COLO668 (cell line): ENCODE measurements around the gene CLIC3.

Experiments
- DNase-seq: peaks from one replicate; lab custom pipeline; 2025; ENCODE audit not compliant: unreplicated experiment; lab: John Stamatoyannopoulos, UW

Gene CLIC3

DNA sequence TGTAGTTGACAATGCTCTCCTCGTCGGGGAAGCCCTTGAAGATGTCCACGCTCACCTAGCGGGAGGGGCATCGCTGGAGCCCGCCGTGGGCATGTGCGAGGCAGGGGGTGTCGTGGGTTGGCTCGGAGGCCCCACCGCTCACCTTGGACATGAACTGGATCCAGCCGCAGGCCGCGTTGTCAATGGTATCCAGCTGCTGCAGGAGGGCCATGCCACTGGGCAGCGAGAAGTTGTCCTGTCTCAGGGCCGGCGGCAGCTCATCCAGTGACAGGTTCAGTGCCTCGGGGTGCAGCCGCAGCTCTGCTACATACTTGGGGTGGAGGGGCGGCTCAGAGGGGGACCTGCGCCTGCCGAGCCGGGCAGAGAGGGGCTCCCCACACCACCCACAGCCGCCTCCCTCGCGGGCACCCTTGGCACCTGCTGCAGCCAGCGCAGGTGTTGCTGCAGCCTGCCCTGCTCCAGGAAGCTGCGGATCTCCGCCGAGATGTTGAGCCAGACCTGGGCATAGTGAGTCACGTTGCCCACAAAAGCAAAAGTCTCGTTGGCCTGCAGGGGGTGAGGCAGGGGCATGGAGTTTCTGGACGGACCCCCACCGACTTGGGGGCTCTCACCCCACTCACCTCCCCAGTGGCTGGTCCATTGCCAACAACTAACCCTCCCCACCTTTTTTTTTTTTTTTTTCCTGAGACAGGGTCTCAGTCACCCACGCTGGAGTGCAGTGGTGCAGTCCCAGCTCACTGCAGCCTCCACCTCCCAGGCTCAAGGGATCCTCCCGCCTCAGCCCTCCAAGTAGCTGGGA, 22.6 kb upstream of the CLIC3 start:
- DNase-seq = no peak

DNA sequence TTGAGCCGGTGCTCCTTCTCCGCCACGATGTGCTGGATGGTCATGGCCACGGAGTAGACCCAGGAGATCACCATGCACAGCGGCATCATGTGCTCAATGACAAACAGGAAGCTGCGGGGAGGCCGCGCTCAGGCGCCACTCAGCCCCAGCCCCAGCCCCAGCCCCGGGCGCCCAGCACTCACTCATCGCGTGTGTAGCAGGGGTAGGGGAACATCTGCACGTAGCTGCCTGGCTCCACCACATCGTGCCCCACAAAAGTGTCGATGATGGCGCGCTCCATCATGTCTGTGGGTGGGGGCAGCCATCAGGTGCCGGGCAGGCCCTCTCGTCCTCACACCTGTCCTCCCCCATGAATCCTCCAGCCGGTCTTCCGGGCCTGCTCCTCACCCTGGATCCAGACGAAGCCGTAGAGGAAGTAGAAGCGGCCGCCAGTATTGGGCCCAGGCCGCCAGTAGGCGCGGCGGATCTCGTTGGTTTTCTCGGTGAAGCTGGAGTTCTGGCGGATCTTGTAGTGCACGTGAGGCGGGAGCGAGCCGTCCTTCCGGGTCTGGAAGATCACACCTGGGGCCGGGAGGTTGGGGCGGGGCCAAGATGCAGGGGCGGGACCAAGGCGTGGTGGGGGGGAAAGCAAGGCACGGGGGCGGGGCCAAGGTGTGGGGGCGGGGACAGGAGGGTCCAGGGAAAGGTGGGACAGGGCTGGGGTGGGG, 21.6 kb upstream of the CLIC3 start:
- no peak for DNase-seq

DNA sequence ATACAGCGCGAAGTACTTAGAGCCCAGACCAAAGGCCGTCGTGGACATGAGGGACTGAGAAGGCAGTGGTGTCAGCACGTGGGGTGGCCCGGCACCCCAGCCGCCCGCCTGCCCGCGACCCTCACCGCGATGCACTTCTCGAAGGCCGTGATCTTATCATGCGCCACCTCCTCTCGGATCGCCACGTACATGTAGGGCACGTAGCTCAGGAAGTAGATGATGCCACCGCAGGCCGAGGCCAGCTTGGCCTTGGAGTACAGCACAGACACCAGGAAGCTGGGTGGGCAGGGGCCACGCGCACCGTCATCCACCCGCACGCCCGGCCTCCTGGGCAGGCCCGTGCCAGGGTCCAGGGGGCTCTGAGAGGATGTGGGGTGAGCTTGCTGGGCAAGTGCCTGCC, 20.7 kb upstream of the CLIC3 start:
- DNase-seq = no peak

DNA sequence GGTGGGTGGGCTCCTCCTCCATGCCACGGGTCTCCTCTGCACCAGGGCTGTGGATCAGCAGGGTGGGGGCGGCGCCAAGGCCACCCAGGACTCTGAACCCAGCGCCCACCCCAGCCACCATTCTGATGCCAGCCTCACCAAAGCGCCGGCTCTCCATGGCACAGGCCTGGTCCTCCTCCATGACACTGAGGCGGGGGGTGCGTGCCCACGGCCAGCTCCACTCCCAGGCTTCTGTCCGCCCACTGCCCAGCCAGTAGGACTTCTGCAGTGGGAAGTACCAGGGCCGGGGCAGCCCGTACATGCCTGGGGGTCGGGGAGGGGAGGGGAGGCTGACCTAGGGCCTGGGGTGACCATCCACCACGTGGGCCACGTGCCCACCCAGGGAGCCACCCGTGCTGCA, 20.1 kb upstream of the CLIC3 start:
- DNase-seq = no peak

DNA sequence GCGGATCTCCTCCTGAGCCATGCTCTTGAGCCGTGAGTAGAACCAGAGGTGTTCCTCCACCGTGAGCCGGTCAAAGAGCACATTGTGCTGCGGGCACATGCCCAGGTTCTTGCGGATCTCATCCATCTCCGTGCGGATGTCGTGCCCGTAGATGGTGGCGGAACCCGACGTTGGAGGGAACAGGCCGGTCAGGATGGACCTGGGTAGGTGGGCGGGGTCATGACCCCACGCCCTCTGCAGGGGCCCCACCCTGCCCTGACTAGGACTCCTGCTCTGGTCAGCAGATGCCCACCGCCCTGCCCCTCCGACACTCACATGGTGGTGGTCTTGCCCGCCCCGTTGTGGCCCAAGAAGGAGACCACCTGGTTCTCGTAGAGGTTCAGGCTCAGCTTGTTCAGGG, 19.6 kb upstream of the CLIC3 start:
- DNase-seq = no peak

DNA sequence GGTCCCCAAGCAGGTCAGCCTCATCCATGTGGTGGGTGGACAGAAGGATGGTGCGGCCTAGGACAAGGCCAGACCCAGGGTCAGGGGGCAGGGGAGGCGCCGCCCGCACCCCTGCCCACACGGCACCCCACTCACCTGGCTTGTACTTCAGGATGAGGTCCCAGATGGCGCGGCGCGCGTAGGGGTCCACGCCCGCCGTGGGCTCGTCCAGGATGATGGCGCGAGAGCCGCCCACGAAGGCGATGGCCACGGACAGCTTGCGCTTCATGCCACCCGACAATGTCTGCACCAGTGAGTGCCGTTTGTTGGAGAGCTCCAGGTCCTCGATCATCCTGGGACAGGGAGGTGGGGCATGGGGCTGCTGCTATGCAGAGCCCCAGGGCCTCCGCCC, 19.2 kb upstream of the CLIC3 start:
- no peak for DNase-seq

DNA sequence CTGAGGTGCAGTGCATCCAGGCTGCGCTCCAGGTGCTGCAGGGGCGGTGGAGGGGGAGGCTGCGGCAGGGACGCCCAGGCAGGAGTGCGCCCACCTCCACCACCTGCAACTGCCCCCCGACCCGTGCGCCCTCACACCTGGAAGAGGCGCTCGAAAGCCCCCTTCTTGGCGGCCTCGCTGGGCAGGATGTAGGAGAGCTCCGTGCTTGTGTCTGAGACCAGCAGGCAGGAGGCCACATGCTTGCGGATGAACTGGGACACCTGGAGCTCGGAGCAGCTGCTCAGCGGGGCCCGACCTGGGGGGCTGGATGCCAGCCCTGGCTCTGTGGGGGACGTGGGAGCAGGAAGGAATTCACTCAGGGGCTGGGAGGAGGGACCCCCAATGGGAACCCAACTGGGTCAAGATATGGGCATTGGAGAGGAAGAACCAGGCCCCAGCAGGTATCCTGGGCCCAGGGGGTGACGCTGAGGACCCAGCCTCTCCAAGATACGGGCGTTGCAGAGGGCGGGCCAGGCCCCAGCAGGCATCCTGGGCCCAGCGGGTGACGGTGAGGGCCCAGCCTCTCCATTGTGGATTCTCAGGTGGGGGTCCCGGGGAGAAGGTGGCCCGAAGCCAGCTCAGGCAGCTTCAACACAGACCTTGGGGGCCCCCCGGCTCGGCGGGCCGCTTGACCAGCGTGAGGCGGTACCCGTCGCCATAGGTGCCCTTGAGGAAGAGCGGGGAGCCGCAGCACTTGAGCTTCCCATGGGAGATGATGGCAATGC, 18.6 kb upstream of the CLIC3 start:
- DNase-seq = no peak

DNA sequence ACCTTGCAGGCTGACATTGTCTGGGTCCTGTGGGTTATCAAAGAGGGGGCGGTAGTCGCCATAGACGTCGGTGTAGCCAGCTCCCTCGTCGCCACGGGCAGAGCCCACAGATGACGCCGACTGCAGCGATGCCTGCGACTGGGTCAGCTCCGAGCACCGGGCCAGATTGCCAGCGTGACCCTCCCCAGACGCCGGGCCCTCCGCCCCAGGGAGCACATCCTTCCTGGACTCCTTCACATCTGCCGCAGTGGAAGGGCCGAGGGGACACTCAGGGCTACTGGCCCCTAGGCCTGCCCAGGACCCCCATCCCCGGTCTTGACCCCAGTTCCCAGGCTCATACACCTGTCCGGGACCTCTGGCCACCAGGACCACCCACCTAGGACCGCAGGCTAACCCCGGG, 17.8 kb upstream of the CLIC3 start:
- DNase-seq = no peak

DNA sequence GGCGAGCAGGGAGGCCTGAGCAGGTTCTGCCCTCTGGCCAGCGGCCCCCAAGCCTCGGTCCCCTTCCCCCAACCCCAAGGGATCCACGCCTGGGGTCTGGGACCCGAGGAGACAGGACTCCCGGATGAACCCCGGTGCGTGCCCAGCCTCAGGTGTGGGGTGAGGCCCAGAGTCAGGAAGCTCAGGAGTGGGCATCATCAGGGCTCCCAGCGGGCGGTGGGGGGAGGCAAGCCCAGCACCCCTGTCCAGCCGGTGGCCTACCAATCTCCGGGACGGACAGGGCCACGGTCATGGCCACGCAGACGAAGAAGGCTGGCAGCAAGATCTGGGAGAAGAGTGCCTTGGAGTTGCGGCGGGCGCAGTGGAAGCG, 17.2 kb upstream of the CLIC3 start:
- DNase-seq = no peak

DNA sequence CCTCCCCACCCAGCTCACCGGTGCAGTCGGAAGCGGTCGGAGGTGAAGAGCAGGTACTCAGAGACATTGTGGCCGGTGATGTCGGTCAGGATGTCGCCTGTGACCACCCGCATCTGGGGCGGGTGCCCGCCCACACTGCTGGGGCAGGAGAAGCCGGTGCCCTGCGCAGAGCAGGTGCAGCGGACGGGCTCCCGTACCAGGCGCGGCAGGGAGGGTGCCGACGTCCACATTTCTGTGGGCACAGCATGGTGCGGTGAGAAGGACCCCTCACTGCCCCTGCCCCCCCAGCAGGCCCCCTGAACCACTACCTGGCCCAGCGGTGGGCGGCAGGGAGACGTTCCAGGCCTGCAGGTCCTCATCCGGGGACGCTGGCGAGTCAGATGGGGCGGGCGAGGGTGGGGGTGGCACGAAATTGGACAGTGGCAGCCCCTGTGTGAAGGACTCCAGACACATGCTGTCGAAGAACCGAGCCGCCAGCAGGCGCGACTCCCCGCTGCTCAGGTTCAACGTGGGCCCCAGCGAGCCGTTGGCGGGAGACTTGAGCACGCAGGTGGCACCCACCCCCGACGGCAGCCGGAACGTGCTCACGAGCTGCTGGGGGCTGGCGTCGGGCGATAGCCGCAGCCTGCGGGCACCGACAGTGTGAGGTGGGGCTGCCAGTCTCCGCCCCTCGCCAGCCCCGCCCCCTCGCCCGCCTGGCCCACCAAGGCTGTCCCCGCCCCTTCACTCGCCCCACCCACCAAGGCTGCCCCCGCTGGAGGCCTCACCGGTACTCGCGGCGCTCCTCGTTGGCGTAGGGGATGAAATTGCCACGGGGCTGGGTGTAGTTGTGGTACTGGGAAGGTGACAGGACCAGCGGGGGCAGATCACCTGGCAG, 16.6 kb upstream of the CLIC3 start:
- DNase-seq = no peak

DNA sequence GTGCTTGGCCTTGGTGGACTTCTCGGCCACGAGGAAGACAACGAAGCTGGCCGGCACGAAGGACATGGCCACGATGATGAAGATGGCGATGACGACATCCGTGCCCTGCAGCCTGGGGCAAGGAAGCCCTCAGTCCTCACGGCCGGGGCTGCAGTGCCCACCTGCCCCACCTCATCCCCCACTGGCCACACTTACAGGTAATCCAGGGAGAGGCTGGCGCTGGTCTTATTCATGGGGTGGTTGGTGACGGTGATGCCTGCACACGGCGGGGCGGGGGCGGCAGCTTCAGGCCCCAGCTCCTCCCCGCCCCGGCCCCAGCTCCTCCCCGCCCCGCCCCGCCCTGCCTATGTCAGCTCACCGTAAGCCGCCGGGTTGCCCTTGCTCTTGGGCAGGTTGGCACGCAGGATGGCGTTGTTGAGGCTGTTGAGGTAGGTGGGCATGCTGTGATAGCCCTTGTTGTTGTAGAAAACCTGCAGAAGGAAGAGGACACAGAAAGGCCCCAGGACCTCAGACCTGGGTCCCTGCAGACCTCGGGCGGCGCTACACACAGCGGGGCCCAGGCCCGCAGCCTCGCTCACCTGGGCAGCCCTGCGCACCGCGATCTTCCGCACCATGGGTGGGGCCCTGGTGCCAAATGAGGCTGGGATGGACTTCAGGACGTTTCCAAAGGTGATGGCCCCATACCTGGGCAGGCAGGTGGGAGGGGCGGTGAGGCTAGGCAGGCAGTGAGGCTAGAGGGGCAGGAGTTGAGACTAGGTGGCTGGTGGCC, 15.7 kb upstream of the CLIC3 start:
- no peak for DNase-seq

DNA sequence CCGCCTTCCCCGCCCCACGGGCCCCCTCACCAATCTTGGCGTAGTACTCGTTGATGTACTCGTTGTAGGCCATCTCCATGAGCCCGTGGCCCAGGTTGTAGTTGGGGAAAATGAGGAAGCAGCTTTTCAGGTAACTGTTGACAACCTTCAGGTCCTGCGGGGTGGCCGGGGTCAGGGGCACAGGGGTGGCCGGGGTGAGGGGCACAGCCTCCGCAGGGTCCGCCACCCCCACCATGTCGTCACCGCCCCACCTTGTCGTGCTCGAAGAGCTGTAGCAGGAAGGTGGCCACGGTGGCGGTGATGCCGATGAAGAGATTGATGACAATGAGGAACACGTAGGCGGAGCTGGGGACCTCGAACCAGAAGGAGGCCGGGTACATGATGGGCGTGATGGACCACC, 14.8 kb upstream of the CLIC3 start:
- DNase-seq = no peak

DNA sequence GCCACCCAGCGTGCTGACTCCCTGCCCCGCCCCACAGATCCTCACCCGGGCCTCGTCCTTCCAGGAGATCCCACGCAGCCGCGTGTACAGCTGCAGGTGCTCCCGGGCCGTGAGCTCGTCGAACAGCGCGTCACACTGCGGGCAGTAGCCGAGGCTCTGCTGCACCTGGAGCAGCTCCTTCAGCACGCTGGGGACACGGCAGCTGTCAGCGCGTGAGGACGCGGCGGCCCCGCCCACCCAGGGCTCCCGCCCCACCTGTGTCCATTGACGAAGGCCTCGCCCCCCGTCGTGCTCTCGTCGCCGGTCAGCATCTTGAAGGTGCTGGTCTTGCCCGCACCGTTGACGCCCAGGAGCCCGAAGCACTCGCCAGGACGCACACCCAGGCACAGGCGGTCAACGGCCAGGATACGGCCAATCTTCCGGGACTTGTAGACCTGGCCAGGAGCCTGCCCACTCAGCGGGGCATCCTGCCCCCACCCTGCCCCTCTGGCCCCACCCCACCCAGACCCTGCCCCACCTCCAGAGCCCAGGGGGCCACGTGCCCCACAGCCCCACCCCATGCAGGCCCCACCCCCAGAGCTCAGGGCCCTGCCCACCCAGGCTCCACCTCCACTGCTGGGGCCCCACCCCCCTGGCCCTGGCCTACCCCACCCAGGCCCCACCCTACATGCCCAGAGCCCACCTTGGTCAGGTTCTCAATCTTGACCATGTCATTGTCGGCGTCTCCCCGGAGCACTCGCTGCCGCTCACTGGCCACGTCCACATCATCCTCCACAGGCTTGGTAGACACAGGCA, 13.8 kb upstream of the CLIC3 start:
- peak; percentile 87 for DNase-seq

DNA sequence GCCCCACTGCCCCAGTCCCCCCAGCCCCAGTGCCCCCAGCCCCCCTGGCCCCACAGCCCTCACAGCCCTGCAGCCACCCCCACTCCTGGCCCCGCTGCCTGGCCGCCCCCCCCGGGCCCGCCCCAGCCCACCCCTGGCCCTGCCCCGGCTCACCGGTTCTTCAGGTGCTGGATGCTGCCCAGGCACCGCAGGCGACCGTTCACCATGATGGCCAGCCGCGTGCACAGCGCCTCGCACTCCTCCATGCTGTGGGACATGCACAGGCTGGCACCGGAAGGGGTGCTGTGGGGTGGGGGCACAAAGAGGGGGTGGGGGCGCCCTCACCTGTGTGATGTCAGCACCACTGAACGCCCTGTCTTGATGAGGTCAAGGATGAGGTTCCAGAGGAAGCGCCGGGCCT, 12.8 kb upstream of the CLIC3 start:
- no peak for DNase-seq

DNA sequence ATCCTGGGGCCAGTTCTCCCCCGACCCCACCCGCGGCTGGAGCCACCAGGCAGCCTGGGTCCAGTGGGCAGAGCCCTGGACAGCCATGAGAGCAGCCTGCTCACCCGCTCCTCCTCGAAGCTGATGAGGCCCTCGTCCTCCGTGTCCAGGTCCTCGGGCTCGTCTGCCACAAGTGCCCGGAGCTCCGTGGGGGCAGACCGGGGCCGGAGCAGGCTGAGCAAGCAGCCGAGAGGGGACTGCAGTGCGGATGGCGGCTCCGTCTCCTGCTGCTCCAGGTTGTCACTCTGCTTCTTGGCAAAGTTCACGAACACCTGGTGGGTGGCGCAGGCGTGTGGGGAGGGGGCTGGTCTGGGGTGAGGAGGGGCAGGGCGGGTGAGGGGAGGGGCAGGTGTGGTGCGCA, 11.9 kb upstream of the CLIC3 start:
- no peak for DNase-seq

DNA sequence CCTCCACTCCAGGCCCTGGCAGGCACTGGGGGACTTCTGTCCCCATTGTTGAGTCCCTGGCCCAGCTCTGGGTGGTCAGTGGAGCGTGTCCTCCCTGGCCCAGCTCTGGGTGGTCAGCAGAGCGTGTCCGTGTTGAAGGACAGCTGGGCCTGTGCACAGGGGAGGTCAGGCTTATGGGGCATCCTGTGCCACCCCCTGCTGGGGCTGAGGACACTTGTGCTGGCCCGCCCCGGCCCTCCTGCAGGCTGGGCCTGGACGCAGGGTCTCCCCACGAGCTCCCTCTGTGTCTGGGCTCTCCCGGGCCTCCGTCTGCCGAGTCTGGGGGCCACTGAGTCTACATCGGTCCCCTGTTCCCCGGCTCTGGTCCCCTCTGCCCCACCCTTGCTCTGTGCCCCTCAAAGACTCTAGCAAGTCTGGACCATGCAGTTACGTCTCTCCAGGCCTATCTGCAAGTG, 11.5 kb upstream of the CLIC3 start:
- no peak for DNase-seq

DNA sequence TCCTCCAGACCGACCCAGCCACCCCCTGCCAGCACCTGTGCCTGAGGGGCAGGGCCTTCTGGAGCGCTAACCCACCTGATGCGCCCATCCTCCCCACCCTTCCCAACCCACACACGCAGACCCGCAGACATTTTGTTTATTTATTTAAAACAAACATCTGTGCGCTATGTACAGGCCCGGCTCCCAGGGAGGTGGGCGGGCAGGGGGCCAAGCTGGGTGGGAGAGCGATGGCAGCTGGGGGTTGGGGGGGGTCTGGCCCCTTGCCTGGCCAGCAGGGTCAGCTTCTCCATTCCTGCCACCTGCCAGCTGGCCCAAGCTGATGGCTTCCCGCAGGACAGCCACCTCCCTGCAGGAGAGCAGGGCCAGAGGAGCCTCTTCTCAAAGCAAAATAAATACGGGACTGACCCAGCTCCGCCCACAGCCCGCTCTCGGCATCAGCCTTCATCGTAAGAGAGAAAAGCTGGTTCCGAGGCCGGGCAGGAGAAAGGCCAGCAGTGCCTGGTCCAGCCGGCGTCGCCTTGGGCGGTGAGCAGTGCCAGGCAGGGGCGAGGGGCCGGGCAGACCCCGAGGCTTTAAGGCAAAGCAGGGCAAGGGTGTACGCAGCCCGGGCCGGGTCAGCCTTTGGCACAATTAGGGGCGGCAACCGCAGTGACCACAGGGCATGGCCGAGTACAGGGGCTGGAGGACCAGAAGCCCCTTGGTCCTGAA, 10.9 kb upstream of the CLIC3 start:
- DNase-seq = peak; percentile 66

DNA sequence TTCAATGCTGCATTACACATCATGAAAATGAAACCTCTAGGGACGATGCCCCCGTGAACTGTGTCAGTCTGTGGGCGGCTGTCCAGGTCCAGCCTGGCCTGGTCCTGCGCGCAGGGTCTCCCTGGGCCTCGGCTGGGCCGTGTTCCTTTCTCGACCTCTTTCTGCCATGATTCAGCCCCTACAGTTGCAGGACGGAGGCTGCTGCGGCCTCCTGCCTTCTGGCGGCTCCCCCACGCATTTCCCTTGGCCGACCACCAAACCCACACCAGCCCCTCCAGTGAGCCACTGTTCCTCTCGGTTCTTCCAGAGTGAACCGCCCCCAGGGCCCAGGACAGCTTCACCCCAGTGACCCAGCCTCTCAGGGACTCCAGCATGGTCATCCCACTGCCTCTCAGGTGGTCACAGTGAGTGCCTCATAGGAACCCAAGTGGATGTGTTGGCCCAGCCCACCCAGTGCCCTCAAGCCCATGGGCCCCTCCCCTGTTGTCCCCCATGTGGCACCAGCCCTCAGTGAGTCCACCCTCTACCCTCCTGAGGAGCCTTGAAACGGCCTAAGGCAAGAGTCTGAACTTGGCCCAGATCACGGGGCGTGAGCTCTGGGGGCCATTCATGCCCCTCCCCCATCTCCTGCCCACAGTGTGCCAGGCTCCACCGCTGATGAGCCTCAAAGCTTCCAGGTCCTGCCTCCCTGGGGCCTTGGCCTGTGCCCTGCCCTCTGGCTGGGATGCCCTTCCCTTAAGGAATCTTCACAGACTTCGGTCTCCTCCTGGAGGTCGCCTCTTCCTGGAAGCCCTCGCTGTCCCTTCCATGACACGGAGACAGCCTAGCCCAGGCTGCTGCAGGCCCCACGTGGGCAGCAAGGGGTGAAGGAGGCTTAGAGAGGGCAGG, 10.0 kb upstream of the CLIC3 start:
- DNase-seq = no peak
